Endodermal cell (in vitro differentiated cells): ENCODE data around the gene ZNF513. TPM values are rescaled to one million over a fixed set of nuclear protein-coding genes. Genes with fewer than 3 reads are reported as not detected.
A peak's percentile ranks its signal among the peaks of the same experiment; 100 is the strongest.
"Not testable (repeated sequence)": the region's sequence is repeated elsewhere in the genome, so short reads cannot be mapped to it uniquely, and the experiment has no call there.

Experiments used
- DNase-seq: peaks from one replicate; pipeline ENCODE4 v3.0.0-alpha.2; 2017
- H3K27ac ChIP-seq: 2 replicates; pipeline ENCODE4 v1.5.1; 2013; ENCODE audit warnings: mild to moderate bottlenecking, low read depth, low read length, moderate library complexity
- H3K27me3 ChIP-seq: 2 replicates; pipeline ENCODE4 v1.6.1; 2013; ENCODE audit warnings: mild to moderate bottlenecking, low read length, moderate library complexity; ENCODE audit not compliant: insufficient read depth, control insufficient read depth, poor library complexity, severe bottlenecking
- H3K36me3 ChIP-seq: 2 replicates; pipeline ENCODE4 v1.7.0; 2013; ENCODE audit warnings: mild to moderate bottlenecking, low read length, moderate library complexity; ENCODE audit not compliant: control insufficient read depth, insufficient read depth
- H3K4me1 ChIP-seq: one replicate; pipeline ENCODE4 v1.7.0; 2013; ENCODE audit warnings: low read length; ENCODE audit not compliant: control insufficient read depth, insufficient read depth
- H3K4me3 ChIP-seq: 2 replicates; pipeline ENCODE4 v1.5.1; 2013; ENCODE audit warnings: mild to moderate bottlenecking, low read length, moderate library complexity
- H3K9ac ChIP-seq: 2 replicates; pipeline ENCODE4 v1.6.1; 2013; ENCODE audit warnings: mild to moderate bottlenecking, low read length, moderate library complexity; ENCODE audit not compliant: poor library complexity, severe bottlenecking; ENCODE audit errors: extremely low read depth
- H3K9me3 ChIP-seq: 2 replicates; pipeline ENCODE4 v1.6.1; 2013; ENCODE audit warnings: mild to moderate bottlenecking, low read length, moderate library complexity; ENCODE audit not compliant: control insufficient read depth
- H3K27ac Mint-ChIP-seq: 2 replicates; pipeline ENCODE4 v1.8.0; 2020; ENCODE audit warnings: mixed read lengths
- H3K27me3 Mint-ChIP-seq: 2 replicates; pipeline ENCODE4 v1.8.0; 2021; ENCODE audit warnings: mild to moderate bottlenecking, mixed read lengths; ENCODE audit not compliant: insufficient read depth
- H3K36me3 Mint-ChIP-seq: 2 replicates; pipeline ENCODE4 v1.8.0; 2020; ENCODE audit warnings: low read depth, mixed read lengths
- H3K4me1 Mint-ChIP-seq: 2 replicates; pipeline ENCODE4 v1.8.0; 2020; ENCODE audit warnings: mixed read lengths
- H3K4me3 Mint-ChIP-seq: 2 replicates; pipeline ENCODE4 v1.8.0; 2020; ENCODE audit warnings: mild to moderate bottlenecking, moderate library complexity, mixed read lengths
- H3K9me3 Mint-ChIP-seq: 2 replicates; pipeline ENCODE4 v1.8.0; 2020; ENCODE audit warnings: mild to moderate bottlenecking, mixed read lengths
- CTCF ChIP-seq: fragments of 200-600 bp; sonication (generic); conservative IDR thresholded peaks from 2 replicates; pipeline ENCODE4 v1.5.0; 2021; ENCODE audit warnings: antibody characterized with exemption, mild to moderate bottlenecking
- WGBS, 2 experiments: methylation state at CpG; one replicate each; pipeline versions ENCODE4 v1.1.5 to v1.1.7; 2013; ENCODE audit warnings: missing lambda C conversion rate in 2 of 2, mixed read lengths in 1 of 2; ENCODE audit not compliant: insufficient coverage in 1 of 2, insufficient read length in 1 of 2; 5-methylcytosine and 5-hydroxymethylcytosine counted together
- total RNA-seq, 2 donors: library from RNA; stranded (reverse); fragmentation: NEBNext Ultra II Directional in 1 of 2; extraction: Animal tissue kit (Norgen Biotek cat#: 25700) in 1 of 2; gene quantifications; 2 replicates in 1 of 2; 3 replicates in 1 of 2; pipeline ENCODE4 v1.2.1, GENCODE V29; 2021

Gene ZNF513
- total RNA-seq, 2 donors from 2014 or later, result 30.7 to 32.5 TPM

GRCh38 chr2:27353762-27354596 is 26.6 kb downstream of the ZNF513 start:
- H3K4me1 Mint-ChIP-seq, result peaks cover 20% of the 10 kb centered on the region
- peak overlapping the region; percentile 25 for H3K27ac Mint-ChIP-seq
- Histone ChIP-seq H3K27me3 (no peaks in the 10 kb centered on the region), H3K9ac (no peak overlapping the region), H3K27ac (no peak overlapping the region), H3K4me3 (no peak overlapping the region), H3K4me1 (no peaks in the 10 kb centered on the region), H3K36me3 (no peaks in the 10 kb centered on the region), H3K9me3 (peaks cover 11% of the 10 kb centered on the region)
- H3K36me3 Mint-ChIP-seq, result peaks cover 26% of the 10 kb centered on the region
- no peaks in the 10 kb centered on the region for H3K27me3 Mint-ChIP-seq
- no peak for TF ChIP-seq CTCF
- H3K4me3 Mint-ChIP-seq, result peak overlapping the region; percentile 94
- 94% methylated on average over 6 to 7 of the region's 7 CpGs for WGBS, 2 experiments
- H3K9me3 Mint-ChIP-seq, result peaks cover 13% of the 10 kb centered on the region
- no peak for DNase-seq

GRCh38 chr2:27353386-27353761 is 27.2 kb downstream of the ZNF513 start:
- not testable (repeated sequence) for H3K27me3 Mint-ChIP-seq
- H3K4me3 Mint-ChIP-seq, result peak overlapping the region; percentile 94

GRCh38 chr2:27351802-27352598 is 28.5 kb downstream of the ZNF513 start:
- Mint-ChIP-seq H3K4me1 (peaks cover 17% of the 10 kb centered on the region), H3K4me3 (no peak overlapping the region), H3K27ac (no peak overlapping the region), H3K36me3 (peaks cover 18% of the 10 kb centered on the region), H3K9me3 (peaks cover under 1% of the 10 kb centered on the region), H3K27me3 (no peaks in the 10 kb centered on the region)
- DNase-seq, result no peak
- Histone ChIP-seq H3K4me3 (no peak overlapping the region), H3K27me3 (no peaks in the 10 kb centered on the region), H3K9ac (no peak overlapping the region), H3K36me3 (no peaks in the 10 kb centered on the region), H3K27ac (no peak overlapping the region), H3K4me1 (no peaks in the 10 kb centered on the region), H3K9me3 (no peaks in the 10 kb centered on the region)
- WGBS, 2 experiments, result 93 to 94% methylated on average over 6 of the region's 6 CpGs
- no peak for TF ChIP-seq CTCF

More at GRCh38 chr2:27353386-27353761, 27.2 kb downstream of the ZNF513 start:
- H3K9ac ChIP-seq, DNase-seq, H3K9me3 ChIP-seq, H3K4me1 ChIP-seq, H3K27me3 ChIP-seq, H3K9me3 Mint-ChIP-seq, H3K36me3 ChIP-seq, H3K27ac ChIP-seq, H3K4me3 ChIP-seq: not testable (repeated sequence)
- WGBS, 2 experiments, result 96 to 100% methylated on average over 2 to 5 of the region's 5 CpGs
- H3K36me3 Mint-ChIP-seq, result peaks cover 22% of the 10 kb centered on the region
- H3K4me1 Mint-ChIP-seq, result peaks cover 20% of the 10 kb centered on the region
- H3K27ac Mint-ChIP-seq, result peak overlapping the region; percentile 25
